Measurements from ENCODE around the gene MAPKAPK3. TPM values are rescaled to one million over a fixed set of nuclear protein-coding genes. Genes with fewer than 3 reads are reported as not detected.

The MAPKAPK3 gene
- total RNA-seq, 1 donor from 2014 or later = 117 TPM

DNA sequence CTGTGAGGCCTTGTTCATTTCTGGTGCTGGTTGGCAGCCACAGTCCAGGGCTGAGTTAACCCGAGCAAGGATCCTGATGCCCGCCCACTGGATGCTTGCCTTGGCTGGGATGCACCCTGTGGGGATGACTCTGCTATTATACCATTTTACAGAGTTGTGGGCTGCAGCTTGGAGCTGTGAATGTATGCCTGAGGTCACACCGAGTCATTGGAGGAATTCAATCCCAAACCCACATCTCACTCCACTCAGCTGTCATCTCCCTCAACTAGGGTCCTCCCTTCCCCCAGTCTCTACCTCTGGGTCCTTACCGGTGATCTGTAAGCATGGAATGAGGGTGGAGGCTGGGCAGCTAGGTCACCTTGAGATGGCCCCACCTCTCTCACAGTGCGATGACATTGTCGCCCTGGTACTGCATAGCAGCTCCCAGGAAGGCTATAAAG lies 22.1 kb downstream of the MAPKAPK3 start:
- TF ChIP-seq, protein P1, sequence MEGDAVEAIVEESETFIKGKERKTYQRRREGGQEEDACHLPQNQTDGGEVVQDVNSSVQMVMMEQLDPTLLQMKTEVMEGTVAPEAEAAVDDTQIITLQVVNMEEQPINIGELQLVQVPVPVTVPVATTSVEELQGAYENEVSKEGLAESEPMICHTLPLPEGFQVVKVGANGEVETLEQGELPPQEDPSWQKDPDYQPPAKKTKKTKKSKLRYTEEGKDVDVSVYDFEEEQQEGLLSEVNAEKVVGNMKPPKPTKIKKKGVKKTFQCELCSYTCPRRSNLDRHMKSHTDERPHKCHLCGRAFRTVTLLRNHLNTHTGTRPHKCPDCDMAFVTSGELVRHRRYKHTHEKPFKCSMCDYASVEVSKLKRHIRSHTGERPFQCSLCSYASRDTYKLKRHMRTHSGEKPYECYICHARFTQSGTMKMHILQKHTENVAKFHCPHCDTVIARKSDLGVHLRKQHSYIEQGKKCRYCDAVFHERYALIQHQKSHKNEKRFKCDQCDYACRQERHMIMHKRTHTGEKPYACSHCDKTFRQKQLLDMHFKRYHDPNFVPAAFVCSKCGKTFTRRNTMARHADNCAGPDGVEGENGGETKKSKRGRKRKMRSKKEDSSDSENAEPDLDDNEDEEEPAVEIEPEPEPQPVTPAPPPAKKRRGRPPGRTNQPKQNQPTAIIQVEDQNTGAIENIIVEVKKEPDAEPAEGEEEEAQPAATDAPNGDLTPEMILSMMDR (conservative IDR thresholded peaks at IDR 0.05; ENCODE audit: low read depth, low read length) = no peak
- H3K4me3 ChIP-seq (ENCODE audit: low read depth, low read length) = no peak overlapping the region
- no peak for DNase-seq (ENCODE audit: low read depth)

DNA sequence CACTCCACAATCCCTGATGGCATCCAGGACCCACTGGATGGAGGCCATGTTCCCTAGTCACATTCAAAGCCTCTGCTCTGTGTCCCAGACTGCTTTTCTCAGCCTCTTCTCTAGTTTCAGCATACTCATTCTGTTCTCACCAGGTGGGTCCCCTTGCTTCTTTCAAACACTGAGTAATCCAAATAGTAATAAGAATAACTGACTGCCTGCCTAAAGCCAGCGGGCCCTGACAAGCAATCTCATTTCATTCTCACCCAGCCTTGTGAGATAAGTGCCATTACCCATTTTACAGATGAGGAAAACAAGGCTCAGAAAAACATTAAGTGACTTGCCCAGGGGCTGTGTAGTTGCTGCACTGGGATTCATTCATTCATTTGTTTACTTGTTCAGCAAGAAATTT lies 25.4 kb downstream of the MAPKAPK3 start:
- H3K4me3 ChIP-seq (ENCODE audit: low read depth, low read length) = no peak overlapping the region
- TF ChIP-seq, protein P1 (conservative IDR thresholded peaks at IDR 0.05; ENCODE audit: low read depth, low read length) = no peak
- DNase-seq (ENCODE audit: low read depth) = no peak

DNA sequence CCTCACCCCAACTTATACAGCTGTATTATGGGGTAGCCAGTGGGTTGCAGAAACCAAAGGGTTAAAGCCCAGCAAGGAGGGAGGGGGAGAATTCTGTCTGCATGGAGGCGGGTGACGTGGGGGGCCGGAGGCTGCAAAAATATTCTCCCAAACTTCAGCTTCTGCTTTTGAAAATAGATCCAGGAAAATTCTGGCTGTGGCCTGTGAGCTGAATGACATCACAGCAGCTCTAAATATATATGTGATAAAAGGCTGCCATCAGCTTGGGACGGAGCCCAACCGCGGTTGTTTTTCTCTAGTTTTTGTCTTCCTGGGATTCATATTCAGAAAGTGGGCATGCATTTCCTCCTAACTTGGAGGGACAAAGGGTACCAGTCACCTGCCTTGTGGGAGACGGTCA lies 27.6 kb downstream of the MAPKAPK3 start:
- DNase-seq (ENCODE audit: low read depth) = no peak
- no peak overlapping the region for H3K4me3 ChIP-seq (ENCODE audit: low read depth, low read length)

DNA sequence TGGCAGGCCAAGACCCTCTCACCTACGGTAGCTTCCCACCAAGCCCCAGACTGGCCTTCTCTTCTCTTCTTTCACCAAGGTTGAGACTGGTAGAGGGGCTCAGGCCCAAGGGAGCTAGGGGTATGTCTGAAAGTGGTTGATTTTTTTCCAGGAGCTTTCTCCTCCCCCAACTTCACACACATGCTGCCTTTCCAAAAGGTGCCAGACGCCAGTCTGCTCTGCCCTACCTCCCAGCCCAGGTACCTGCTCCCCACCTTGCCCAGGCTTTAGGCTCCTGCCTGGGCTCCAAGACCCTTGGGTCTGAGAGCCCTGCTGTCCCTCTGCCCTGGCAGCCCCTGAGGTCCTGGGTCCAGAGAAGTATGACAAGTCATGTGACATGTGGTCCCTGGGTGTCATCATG lies 28.4 kb downstream of the MAPKAPK3 start:
- TF ChIP-seq, protein P1 (conservative IDR thresholded peaks at IDR 0.05; ENCODE audit: low read depth, low read length) = no peak
- no peak for DNase-seq (ENCODE audit: low read depth)
- no peak overlapping the region for H3K4me3 ChIP-seq (ENCODE audit: low read depth, low read length)

More for the DNA sequence above, 27.6 kb downstream of the MAPKAPK3 start:
- TF ChIP-seq, protein P1 (conservative IDR thresholded peaks at IDR 0.05; ENCODE audit: low read depth, low read length) = no peak

DNA sequence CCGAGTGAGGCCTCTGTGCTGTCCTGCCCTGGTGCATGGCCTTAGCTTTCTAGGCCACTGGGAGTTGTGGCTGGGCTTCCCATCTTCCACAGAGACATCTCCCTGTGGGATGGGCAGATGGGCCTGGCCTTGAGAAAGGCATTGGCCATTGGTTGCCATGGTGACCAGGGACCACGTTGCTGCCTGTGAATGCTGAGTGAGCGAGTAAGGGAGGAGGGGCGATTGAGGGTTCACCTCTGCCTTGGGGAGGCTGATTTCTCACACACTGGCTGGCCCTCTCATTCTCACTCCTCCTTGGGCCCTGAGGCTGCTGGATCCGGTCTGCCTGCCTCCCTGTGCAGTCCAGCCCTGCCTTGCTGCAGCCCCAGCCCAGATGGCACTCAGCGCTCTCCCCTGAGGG lies 31.4 kb downstream of the MAPKAPK3 start:
- no peak for DNase-seq (ENCODE audit: low read depth)
- no peak overlapping the region for H3K4me3 ChIP-seq (ENCODE audit: low read depth, low read length)
- TF ChIP-seq, protein P1 (conservative IDR thresholded peaks at IDR 0.05; ENCODE audit: low read depth, low read length) = no peak

DNA sequence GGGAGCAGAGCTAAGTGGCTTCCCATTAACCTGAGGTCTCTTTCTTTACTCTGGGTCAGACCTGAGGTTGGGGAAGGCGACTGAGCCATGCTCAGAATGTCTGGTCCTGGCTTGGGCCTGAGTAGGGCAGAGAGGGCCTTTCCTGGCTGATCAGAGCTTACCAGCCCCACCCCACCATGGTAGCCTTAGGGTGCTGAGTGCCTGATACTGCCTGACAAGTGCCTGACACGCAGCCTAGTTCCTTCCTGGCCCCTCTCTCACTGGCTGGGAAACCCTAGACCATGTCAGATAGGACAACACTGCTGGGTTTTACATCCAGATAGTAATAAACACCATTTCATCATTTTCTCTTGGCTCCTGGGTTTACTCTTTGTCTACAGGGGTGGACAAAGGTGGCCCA lies 32.0 kb downstream of the MAPKAPK3 start:
- H3K4me3 ChIP-seq (ENCODE audit: low read depth, low read length) = no peak overlapping the region
- no peak for DNase-seq (ENCODE audit: low read depth)
- TF ChIP-seq, protein P1 (conservative IDR thresholded peaks at IDR 0.05; ENCODE audit: low read depth, low read length) = no peak

DNA sequence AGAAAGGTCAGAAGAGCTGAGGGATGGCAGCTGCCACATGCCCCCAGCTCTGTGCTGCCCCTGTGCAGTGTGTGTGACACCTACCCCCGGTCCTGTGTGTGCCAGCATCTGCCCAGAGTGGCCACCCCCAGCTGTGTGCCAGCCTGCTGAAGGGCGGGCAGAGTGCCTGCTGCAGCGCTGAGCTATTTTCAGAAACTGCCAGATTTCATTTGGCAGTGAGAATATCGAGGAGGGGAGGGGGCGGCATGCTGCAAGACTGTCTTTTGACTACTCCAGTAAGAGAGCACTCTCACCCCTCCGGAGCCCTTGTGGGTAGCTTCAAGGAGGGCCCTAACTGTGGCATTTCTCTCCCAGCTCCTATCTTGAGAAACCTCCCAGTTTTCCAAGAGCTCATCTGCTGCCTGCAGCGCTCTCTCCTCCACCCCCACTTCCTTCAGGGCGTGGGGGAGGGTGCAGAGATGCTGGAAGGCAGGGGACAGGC lies 32.5 kb downstream of the MAPKAPK3 start:
- no peak overlapping the region for H3K4me3 ChIP-seq (ENCODE audit: low read depth, low read length)
- TF ChIP-seq, protein P1 (conservative IDR thresholded peaks at IDR 0.05; ENCODE audit: low read depth, low read length) = no peak
- no peak for DNase-seq (ENCODE audit: low read depth)

Data from epithelial cell of proximal tubule (primary cell).